ENCODE measurements around the gene PARD6A. TPM values are rescaled to one million over a fixed set of nuclear protein-coding genes. Genes with fewer than 3 reads are reported as not detected.
A peak's percentile ranks its signal among the peaks of the same experiment; 100 is the strongest.

PARD6A gene
- total and polyA plus RNA-seq, 2 of the 13 experiments (the other 11 are each of a cell fraction or from before 2014, with no cell fraction given) = 3.5 to 4.3 TPM

- TF ChIP-seq ZNF607 (CRISPR knock-in tag; IDR thresholded peaks at IDR 0.05; ENCODE audit: borderline replicate concordance) (no peak; the same call in 1 of the 2 replicates), ZNF557 (CRISPR knock-in tag; IDR thresholded peaks at IDR 0.05) (0 out of 2 replicates have a peak, but pooled peaks have one; percentile 48), PCBP2 (optimal IDR thresholded peaks at IDR 0.05; ENCODE audit: low read depth, low read length, poor library complexity, severe bottlenecking) (no peak), REXO4 (CRISPR knock-in tag; IDR thresholded peaks at IDR 0.05; ENCODE audit: borderline replicate concordance) (no peak), RBAK (CRISPR knock-in tag; IDR thresholded peaks at IDR 0.05) (0 out of 2 replicates have a peak, but pooled peaks have one; percentile 34), GLI4 (CRISPR knock-in tag; IDR thresholded peaks at IDR 0.05; ENCODE audit: borderline replicate concordance) (no peak), ELF3 (CRISPR knock-in tag; IDR thresholded peaks at IDR 0.05) (peak; percentile 69), MXI1 (IDR thresholded peaks at IDR 0.05; ENCODE audit: borderline replicate concordance, low read depth, low read length) (peak; percentile 95; the same call in 2 of the 3 replicates), CCAR2 (optimal IDR thresholded peaks at IDR 0.05; ENCODE audit: low read depth, low read length) (no peak), ZKSCAN1 (IDR thresholded peaks at IDR 0.05; ENCODE audit: low read length) (no peak), BORCS8-MEF2B (CRISPR knock-in tag; IDR thresholded peaks at IDR 0.05) (no peak; the same call in 1 of the 2 replicates), ZNF451 (CRISPR knock-in tag; IDR thresholded peaks at IDR 0.05) (peak; percentile 86), PAWR (CRISPR knock-in tag; IDR thresholded peaks at IDR 0.05; ENCODE audit: borderline replicate concordance) (no peak), ZNF329 (CRISPR knock-in tag; IDR thresholded peaks at IDR 0.05; ENCODE audit: low read depth) (no peak; the same call in 1 of the 2 replicates), ATF3 (CRISPR knock-in tag; IDR thresholded peaks at IDR 0.05) (no peak), ZFP90 (CRISPR knock-in tag; IDR thresholded peaks at IDR 0.05; ENCODE audit: borderline replicate concordance) (peak; percentile 73; the same call in 1 of the 2 replicates), ZNF121 (CRISPR knock-in tag; IDR thresholded peaks at IDR 0.05) (no peak; the same call in 1 of the 2 replicates), ZNF138 (CRISPR knock-in tag; IDR thresholded peaks at IDR 0.05; ENCODE audit: low read depth) (0 out of 2 replicates have a peak, but pooled peaks have one; percentile 41), ZBTB38 (CRISPR knock-in tag; IDR thresholded peaks at IDR 0.05) (peak; percentile 48; the same call in 1 of the 2 replicates)
- TF ChIP-seq, protein P1, sequence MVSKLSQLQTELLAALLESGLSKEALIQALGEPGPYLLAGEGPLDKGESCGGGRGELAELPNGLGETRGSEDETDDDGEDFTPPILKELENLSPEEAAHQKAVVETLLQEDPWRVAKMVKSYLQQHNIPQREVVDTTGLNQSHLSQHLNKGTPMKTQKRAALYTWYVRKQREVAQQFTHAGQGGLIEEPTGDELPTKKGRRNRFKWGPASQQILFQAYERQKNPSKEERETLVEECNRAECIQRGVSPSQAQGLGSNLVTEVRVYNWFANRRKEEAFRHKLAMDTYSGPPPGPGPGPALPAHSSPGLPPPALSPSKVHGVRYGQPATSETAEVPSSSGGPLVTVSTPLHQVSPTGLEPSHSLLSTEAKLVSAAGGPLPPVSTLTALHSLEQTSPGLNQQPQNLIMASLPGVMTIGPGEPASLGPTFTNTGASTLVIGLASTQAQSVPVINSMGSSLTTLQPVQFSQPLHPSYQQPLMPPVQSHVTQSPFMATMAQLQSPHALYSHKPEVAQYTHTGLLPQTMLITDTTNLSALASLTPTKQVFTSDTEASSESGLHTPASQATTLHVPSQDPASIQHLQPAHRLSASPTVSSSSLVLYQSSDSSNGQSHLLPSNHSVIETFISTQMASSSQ (IDR thresholded peaks at IDR 0.05; ENCODE audit: low read depth) = no peak
- TF ChIP-seq, protein P1 (CRISPR knock-in tag; IDR thresholded peaks at IDR 0.05; ENCODE audit: borderline replicate concordance) = peak; percentile 68
- TF ChIP-seq, protein P2, sequence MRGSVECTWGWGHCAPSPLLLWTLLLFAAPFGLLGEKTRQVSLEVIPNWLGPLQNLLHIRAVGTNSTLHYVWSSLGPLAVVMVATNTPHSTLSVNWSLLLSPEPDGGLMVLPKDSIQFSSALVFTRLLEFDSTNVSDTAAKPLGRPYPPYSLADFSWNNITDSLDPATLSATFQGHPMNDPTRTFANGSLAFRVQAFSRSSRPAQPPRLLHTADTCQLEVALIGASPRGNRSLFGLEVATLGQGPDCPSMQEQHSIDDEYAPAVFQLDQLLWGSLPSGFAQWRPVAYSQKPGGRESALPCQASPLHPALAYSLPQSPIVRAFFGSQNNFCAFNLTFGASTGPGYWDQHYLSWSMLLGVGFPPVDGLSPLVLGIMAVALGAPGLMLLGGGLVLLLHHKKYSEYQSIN (CRISPR knock-in tag; IDR thresholded peaks at IDR 0.05; ENCODE audit: borderline replicate concordance) = no peak
Measured at GRCh38 chr16:67667817-67668494, 7.2 kb downstream of the PARD6A start (continued).

All from HepG2 (cell line).